Measurements from ENCODE around the gene FNIP2.

Gene FNIP2

DNA sequence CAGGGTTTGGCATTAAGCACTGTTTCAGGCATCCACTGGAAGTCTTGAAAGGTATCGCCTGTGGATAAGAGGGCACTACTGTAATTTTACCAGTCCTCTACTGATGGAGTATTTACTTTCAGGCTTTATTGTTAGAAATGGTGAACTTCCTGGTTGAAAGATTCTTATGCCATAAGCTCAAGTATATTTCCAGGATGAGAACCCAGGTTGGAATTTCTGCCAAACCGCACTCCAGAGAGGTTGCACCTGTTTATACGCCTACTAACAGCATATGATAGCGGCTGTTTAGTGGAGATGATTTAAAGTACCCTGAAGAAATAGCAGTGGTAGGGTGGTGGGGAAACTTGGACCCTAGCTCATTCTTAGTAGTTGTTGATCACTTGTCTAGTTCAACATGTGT is 9.9 kb downstream of the FNIP2 start:
- Histone ChIP-seq H3K9me3 (ENCODE audit: control insufficient read depth in 2 of 2, low read length in 2 of 2) (no peaks in the 10 kb centered on the region), H3K4me1 (ENCODE audit: control insufficient read depth, insufficient read depth, low read length) (peaks cover 15% of the 10 kb centered on the region), H3K4me3 (ENCODE audit: low read length in 2 of 2) (no peak overlapping the region), H3K9ac (ENCODE audit: low read length in 2 of 2) (no peak overlapping the region), H3K36me3 (ENCODE audit: control insufficient read depth in 2 of 2, insufficient read depth in 2 of 2, low read length in 2 of 2) (no peaks in the 10 kb centered on the region), H3K27me3 (ENCODE audit: control insufficient read depth in 1 of 2, insufficient read depth in 2 of 2, low read length in 2 of 2) (no peaks in the 10 kb centered on the region), H3K27ac (ENCODE audit: low read length) (no peak overlapping the region)

- no peak overlapping the region for H3K27ac ChIP-seq (ENCODE audit: low read length)
- H3K27me3 ChIP-seq (ENCODE audit: control insufficient read depth in 1 of 2, insufficient read depth in 2 of 2, low read length in 2 of 2), result no peaks in the 10 kb centered on the region
- H3K4me1 ChIP-seq (ENCODE audit: control insufficient read depth, insufficient read depth, low read length), result peaks cover 17% of the 10 kb centered on the region
- H3K9me3 ChIP-seq (ENCODE audit: control insufficient read depth in 2 of 2, low read length in 2 of 2), result no peaks in the 10 kb centered on the region
- H3K9ac ChIP-seq (ENCODE audit: low read length in 2 of 2), result no peak overlapping the region
- H3K4me3 ChIP-seq (ENCODE audit: low read length in 2 of 2), result no peak overlapping the region
- H3K36me3 ChIP-seq (ENCODE audit: control insufficient read depth in 2 of 2, insufficient read depth in 2 of 2, low read length in 2 of 2), result no peaks in the 10 kb centered on the region
Observed at GRCh38 chr4:158781963-158782362, 13.1 kb downstream of the FNIP2 start.

GRCh38 chr4:158782551-158783360 is 13.9 kb downstream of the FNIP2 start:
- H3K36me3 ChIP-seq (ENCODE audit: control insufficient read depth in 2 of 2, insufficient read depth in 2 of 2, low read length in 2 of 2), result no peaks in the 10 kb centered on the region
- no peak overlapping the region for H3K4me3 ChIP-seq (ENCODE audit: low read length in 2 of 2)
- H3K27me3 ChIP-seq (ENCODE audit: control insufficient read depth in 1 of 2, insufficient read depth in 2 of 2, low read length in 2 of 2), result no peaks in the 10 kb centered on the region
- H3K9ac ChIP-seq (ENCODE audit: low read length in 2 of 2), result no peak overlapping the region
- H3K4me1 ChIP-seq (ENCODE audit: control insufficient read depth, insufficient read depth, low read length), result peaks cover 17% of the 10 kb centered on the region
- no peak overlapping the region for H3K27ac ChIP-seq (ENCODE audit: low read length)
- no peaks in the 10 kb centered on the region for H3K9me3 ChIP-seq (ENCODE audit: control insufficient read depth in 2 of 2, low read length in 2 of 2)

GRCh38 chr4:158783785-158784184 is 15.0 kb downstream of the FNIP2 start:
- peaks cover 19% of the 10 kb centered on the region for H3K4me1 ChIP-seq (ENCODE audit: control insufficient read depth, insufficient read depth, low read length)
- no peaks in the 10 kb centered on the region for H3K36me3 ChIP-seq (ENCODE audit: control insufficient read depth in 2 of 2, insufficient read depth in 2 of 2, low read length in 2 of 2)
- H3K27ac ChIP-seq (ENCODE audit: low read length), result no peak overlapping the region

DNA sequence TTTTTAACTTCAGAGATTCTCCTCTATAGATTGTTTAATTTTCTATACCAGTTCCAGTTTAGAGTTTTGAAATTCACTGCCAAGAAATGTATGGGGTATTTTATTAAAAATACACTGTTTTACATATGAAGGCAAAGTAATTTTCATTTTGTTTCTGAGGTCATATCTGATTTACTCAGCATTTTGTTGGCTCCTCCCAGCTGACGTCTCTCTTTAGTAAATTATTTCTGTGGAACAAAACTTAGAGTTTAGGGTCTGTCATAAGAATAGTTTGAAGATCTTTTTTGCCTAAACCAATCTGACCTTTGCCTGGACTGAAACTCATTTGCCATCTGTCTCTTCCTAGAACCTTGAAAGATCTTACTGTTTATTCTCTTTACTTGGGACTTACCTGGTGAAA is 16.9 kb downstream of the FNIP2 start:
- peaks cover 19% of the 10 kb centered on the region for H3K4me1 ChIP-seq (ENCODE audit: control insufficient read depth, insufficient read depth, low read length)
- H3K4me3 ChIP-seq (ENCODE audit: low read length in 2 of 2), result peak overlapping the region; percentile 9 to 47

More at GRCh38 chr4:158783785-158784184, 15.0 kb downstream of the FNIP2 start:
- Histone ChIP-seq H3K4me3 (ENCODE audit: low read length in 2 of 2) (no peak overlapping the region), H3K27me3 (ENCODE audit: control insufficient read depth in 1 of 2, insufficient read depth in 2 of 2, low read length in 2 of 2) (no peaks in the 10 kb centered on the region), H3K9ac (ENCODE audit: low read length in 2 of 2) (no peak overlapping the region), H3K9me3 (ENCODE audit: control insufficient read depth in 2 of 2, low read length in 2 of 2) (no peaks in the 10 kb centered on the region)

DNA sequence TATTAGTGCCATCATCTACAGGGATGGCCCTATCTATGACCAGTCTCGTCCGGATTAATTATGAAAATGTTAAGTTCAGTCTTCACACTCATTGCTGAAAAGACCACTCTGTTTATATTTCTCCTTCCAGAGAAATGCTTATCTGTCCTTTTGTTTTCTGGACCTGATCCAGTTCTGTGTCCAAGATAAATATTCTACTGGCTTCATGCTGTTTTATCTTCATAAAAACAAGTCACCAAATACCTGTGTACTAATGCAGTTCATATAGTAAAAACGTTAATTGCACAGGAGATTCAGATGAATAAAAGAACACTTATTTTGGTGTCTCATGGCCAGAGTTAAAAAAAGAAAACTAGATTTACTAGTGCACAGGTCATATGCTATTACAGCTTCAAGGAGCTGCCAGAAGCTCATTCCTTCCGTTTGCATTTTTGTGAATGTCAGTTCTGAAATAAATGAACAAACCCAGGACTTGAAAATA is 17.3 kb downstream of the FNIP2 start:
- Histone ChIP-seq H3K27ac (ENCODE audit: low read length) (no peak overlapping the region), H3K27me3 (ENCODE audit: control insufficient read depth in 1 of 2, insufficient read depth in 2 of 2, low read length in 2 of 2) (no peaks in the 10 kb centered on the region), H3K9me3 (ENCODE audit: control insufficient read depth in 2 of 2, low read length in 2 of 2) (no peaks in the 10 kb centered on the region), H3K4me3 (ENCODE audit: low read length in 2 of 2) (peak overlapping the region; percentile 9 to 47), H3K36me3 (ENCODE audit: control insufficient read depth in 2 of 2, insufficient read depth in 2 of 2, low read length in 2 of 2) (no peaks in the 10 kb centered on the region), H3K4me1 (ENCODE audit: control insufficient read depth, insufficient read depth, low read length) (peaks cover 19% of the 10 kb centered on the region), H3K9ac (ENCODE audit: low read length in 2 of 2) (no peak overlapping the region)

More for the DNA sequence above, 16.9 kb downstream of the FNIP2 start:
- no peaks in the 10 kb centered on the region for H3K9me3 ChIP-seq (ENCODE audit: control insufficient read depth in 2 of 2, low read length in 2 of 2)
- no peaks in the 10 kb centered on the region for H3K36me3 ChIP-seq (ENCODE audit: control insufficient read depth in 2 of 2, insufficient read depth in 2 of 2, low read length in 2 of 2)
- H3K9ac ChIP-seq (ENCODE audit: low read length in 2 of 2), result no peak overlapping the region
- no peaks in the 10 kb centered on the region for H3K27me3 ChIP-seq (ENCODE audit: control insufficient read depth in 1 of 2, insufficient read depth in 2 of 2, low read length in 2 of 2)
- H3K27ac ChIP-seq (ENCODE audit: low read length), result no peak overlapping the region

- Histone ChIP-seq H3K36me3 (ENCODE audit: control insufficient read depth in 2 of 2, insufficient read depth in 2 of 2, low read length in 2 of 2) (no peaks in the 10 kb centered on the region), H3K9ac (ENCODE audit: low read length in 2 of 2) (no peak overlapping the region), H3K4me1 (ENCODE audit: control insufficient read depth, insufficient read depth, low read length) (peaks cover 20% of the 10 kb centered on the region), H3K9me3 (ENCODE audit: control insufficient read depth in 2 of 2, low read length in 2 of 2) (no peaks in the 10 kb centered on the region), H3K4me3 (ENCODE audit: low read length in 2 of 2) (no peak overlapping the region), H3K27ac (ENCODE audit: low read length) (no peak overlapping the region), H3K27me3 (ENCODE audit: control insufficient read depth in 1 of 2, insufficient read depth in 2 of 2, low read length in 2 of 2) (no peaks in the 10 kb centered on the region)
Observed at GRCh38 chr4:158786955-158787354, 18.1 kb downstream of the FNIP2 start.

GRCh38 chr4:158787709-158788475 is 19.1 kb downstream of the FNIP2 start:
- Histone ChIP-seq H3K27ac (ENCODE audit: low read length) (no peak overlapping the region), H3K9ac (ENCODE audit: low read length in 2 of 2) (no peak overlapping the region), H3K27me3 (ENCODE audit: control insufficient read depth in 1 of 2, insufficient read depth in 2 of 2, low read length in 2 of 2) (no peaks in the 10 kb centered on the region), H3K36me3 (ENCODE audit: control insufficient read depth in 2 of 2, insufficient read depth in 2 of 2, low read length in 2 of 2) (no peaks in the 10 kb centered on the region), H3K4me3 (ENCODE audit: low read length in 2 of 2) (no peak overlapping the region), H3K9me3 (ENCODE audit: control insufficient read depth in 2 of 2, low read length in 2 of 2) (no peaks in the 10 kb centered on the region), H3K4me1 (ENCODE audit: control insufficient read depth, insufficient read depth, low read length) (peaks cover 15% of the 10 kb centered on the region)

DNA sequence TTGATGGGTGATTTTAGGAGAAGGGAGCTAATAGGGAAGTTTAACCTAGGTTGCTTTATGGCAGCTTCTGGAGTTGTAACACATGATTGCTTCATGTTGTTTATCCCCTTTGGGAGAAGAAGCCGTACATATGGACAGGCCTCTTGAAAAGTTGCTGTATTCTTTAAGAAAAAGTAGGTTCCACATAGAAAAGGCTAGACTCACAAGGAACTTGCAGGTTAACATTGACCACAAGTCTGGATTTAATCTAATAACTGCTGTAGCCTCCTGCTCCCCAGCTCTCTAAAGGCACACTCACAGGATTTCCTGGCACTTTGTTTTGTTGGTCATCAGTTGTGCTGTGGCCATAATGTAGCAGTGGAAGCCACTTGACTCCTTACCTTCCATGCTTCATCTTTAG is 19.7 kb downstream of the FNIP2 start:
- Histone ChIP-seq H3K4me1 (ENCODE audit: control insufficient read depth, insufficient read depth, low read length) (peaks cover 9% of the 10 kb centered on the region), H3K27ac (ENCODE audit: low read length) (no peak overlapping the region), H3K36me3 (ENCODE audit: control insufficient read depth in 2 of 2, insufficient read depth in 2 of 2, low read length in 2 of 2) (no peaks in the 10 kb centered on the region), H3K27me3 (ENCODE audit: control insufficient read depth in 1 of 2, insufficient read depth in 2 of 2, low read length in 2 of 2) (no peaks in the 10 kb centered on the region), H3K9ac (ENCODE audit: low read length in 2 of 2) (no peak overlapping the region), H3K4me3 (ENCODE audit: low read length in 2 of 2) (no peak overlapping the region), H3K9me3 (ENCODE audit: control insufficient read depth in 2 of 2, low read length in 2 of 2) (no peaks in the 10 kb centered on the region)

DNA sequence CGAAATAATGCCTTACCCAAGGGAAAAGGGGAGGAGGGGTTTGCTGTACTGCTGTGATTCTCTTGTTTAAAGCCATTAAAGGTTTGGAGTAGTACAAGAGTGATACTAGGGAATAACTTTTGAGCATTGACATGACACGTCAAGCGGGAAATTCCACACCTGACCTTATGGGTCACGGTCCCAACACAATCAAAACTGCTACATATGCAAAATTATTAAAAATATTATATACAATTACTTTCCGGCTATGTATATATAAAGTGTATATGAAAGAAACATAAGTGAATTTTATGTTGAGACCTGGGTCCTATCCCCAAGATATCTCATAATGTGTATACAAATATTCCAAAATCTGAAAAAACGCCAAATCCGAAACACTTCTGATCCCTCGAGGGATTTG is 21.0 kb downstream of the FNIP2 start:
- Histone ChIP-seq H3K9me3 (ENCODE audit: control insufficient read depth in 2 of 2, low read length in 2 of 2) (no peaks in the 10 kb centered on the region), H3K9ac (ENCODE audit: low read length in 2 of 2) (no peak overlapping the region), H3K4me3 (ENCODE audit: low read length in 2 of 2) (no peak overlapping the region), H3K36me3 (ENCODE audit: control insufficient read depth in 2 of 2, insufficient read depth in 2 of 2, low read length in 2 of 2) (no peaks in the 10 kb centered on the region), H3K27me3 (ENCODE audit: control insufficient read depth in 1 of 2, insufficient read depth in 2 of 2, low read length in 2 of 2) (no peaks in the 10 kb centered on the region), H3K27ac (ENCODE audit: low read length) (no peak overlapping the region), H3K4me1 (ENCODE audit: control insufficient read depth, insufficient read depth, low read length) (peaks cover 9% of the 10 kb centered on the region)

DNA sequence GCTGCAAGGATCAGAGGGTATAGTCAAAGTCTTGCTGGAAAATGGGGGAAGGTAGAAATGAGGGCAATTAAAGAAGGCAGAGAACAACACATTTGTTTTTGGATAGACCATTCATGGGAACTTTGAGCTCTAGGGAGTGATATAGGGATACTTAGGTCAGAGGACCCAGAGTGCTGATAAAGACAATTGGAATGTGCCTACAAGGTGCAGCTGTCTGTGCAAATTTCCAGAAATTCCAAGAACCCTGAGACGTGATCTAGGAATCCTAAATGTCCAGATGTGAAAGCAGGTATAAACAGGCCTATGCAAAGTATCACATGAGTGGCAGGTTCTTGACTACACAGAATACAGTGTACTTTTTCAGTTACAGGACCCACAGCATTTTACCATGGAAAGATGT is 24.2 kb downstream of the FNIP2 start:
- Histone ChIP-seq H3K9ac (ENCODE audit: low read length in 2 of 2) (no peak overlapping the region), H3K36me3 (ENCODE audit: control insufficient read depth in 2 of 2, insufficient read depth in 2 of 2, low read length in 2 of 2) (no peaks in the 10 kb centered on the region), H3K9me3 (ENCODE audit: control insufficient read depth in 2 of 2, low read length in 2 of 2) (no peaks in the 10 kb centered on the region), H3K4me3 (ENCODE audit: low read length in 2 of 2) (no peak overlapping the region), H3K27me3 (ENCODE audit: control insufficient read depth in 1 of 2, insufficient read depth in 2 of 2, low read length in 2 of 2) (no peaks in the 10 kb centered on the region), H3K27ac (ENCODE audit: low read length) (no peak overlapping the region), H3K4me1 (ENCODE audit: control insufficient read depth, insufficient read depth, low read length) (peaks cover 4% of the 10 kb centered on the region)

All from stomach smooth muscle (tissue), 2 donors.